Lower lobe of right lung (tissue), 2 donors: ENCODE measurements around the gene ZNF385C. TPM values are rescaled to one million over a fixed set of nuclear protein-coding genes. Genes with fewer than 3 reads are reported as not detected.

Experiments used
- ATAC-seq, 2 donors: fragments of 200-7000 bp; cut with Tn5 transposase; one replicate each; pipeline ENCODE4 v1.9.1; 2020 to 2022; ENCODE audit warnings: mild to moderate bottlenecking in 2 of 2, moderate library complexity in 2 of 2
- DNase-seq: peaks from one replicate; pipeline ENCODE4 v3.0.0-alpha.2; 2020
- H3K27ac ChIP-seq: fragments of 200-600 bp; one replicate; pipeline ENCODE4 v1.8.0; 2022
- H3K27me3 ChIP-seq: fragments of 200-600 bp; one replicate; pipeline ENCODE4 v1.8.0; 2022; ENCODE audit warnings: low read depth
- H3K36me3 ChIP-seq: fragments of 200-600 bp; one replicate; pipeline ENCODE4 v1.8.0; 2022; ENCODE audit warnings: mild to moderate bottlenecking
- H3K4me1 ChIP-seq: fragments of 200-600 bp; one replicate; pipeline ENCODE4 v1.8.0; 2022
- H3K4me3 ChIP-seq: fragments of 200-600 bp; one replicate; pipeline ENCODE4 v1.8.0; 2022; ENCODE audit warnings: mild to moderate bottlenecking
- H3K9me3 ChIP-seq: fragments of 200-600 bp; one replicate; pipeline ENCODE4 v1.8.0; 2022
- CTCF ChIP-seq: fragments of 200-600 bp; IDR thresholded peaks from one replicate; pipeline ENCODE4 v1.8.0; 2022; ENCODE audit warnings: antibody characterized with exemption, mild to moderate bottlenecking
- intact Hi-C: fragments of 100-400 bp; cut with DNase I; formaldehyde crosslinking; loops from one replicate; pipeline ENCODE4 v1.11.0; 2022
- total RNA-seq: library from RNA; stranded (reverse); fragmentation: NEBNext Ultra II Directional; extraction: Animal tissue kit (Norgen Biotek cat#: 25700); gene quantifications from one replicate; pipeline ENCODE4 v1.2.1, GENCODE V29; 2021
- donor health status: DM: no; HTN: yes; CAD: no; lungs with severe emphysema.

Gene ZNF385C
- total RNA-seq, 1 donor from 2014 or later, result 1.2 TPM

- H3K9me3 ChIP-seq, result no peaks in the 10 kb centered on the region
- ATAC-seq, result no peak
- H3K27ac ChIP-seq, result no peak overlapping the region
- peaks cover 42% of the 10 kb centered on the region for H3K4me1 ChIP-seq
- intact Hi-C loops, result loop anchor here (10.0 kb wide), 1 partner anchor 153 kb away; the partner anchor contains the start of gene CNP
- H3K27me3 ChIP-seq, result no peaks in the 10 kb centered on the region
- TF ChIP-seq CTCF, result no peak
- peaks cover 34% of the 10 kb centered on the region for H3K36me3 ChIP-seq
- no peak overlapping the region for H3K4me3 ChIP-seq
- no peak for DNase-seq
Measured at GRCh38 chr17:42117397-42118125, 19.3 kb upstream of the ZNF385C start.

GRCh38 chr17:42116705-42117396 is 18.6 kb upstream of the ZNF385C start:
- intact Hi-C loops, result loop anchor here (10.0 kb wide), 1 partner anchor 152 kb away; the partner anchor contains the start of gene CNP
- ATAC-seq, result peak; percentile 28 to 50
- Histone ChIP-seq H3K27me3 (no peaks in the 10 kb centered on the region), H3K9me3 (no peaks in the 10 kb centered on the region), H3K4me1 (peaks cover 38% of the 10 kb centered on the region), H3K36me3 (peaks cover 34% of the 10 kb centered on the region), H3K27ac (no peak overlapping the region), H3K4me3 (no peak overlapping the region)
- peak; percentile 83 for DNase-seq
- peak; percentile 88 for TF ChIP-seq CTCF

- H3K9me3 ChIP-seq, result no peaks in the 10 kb centered on the region
- TF ChIP-seq CTCF, result no peak
- H3K4me3 ChIP-seq, result no peak overlapping the region
- no peak overlapping the region for H3K27ac ChIP-seq
- ATAC-seq, result no peak
- peaks cover 31% of the 10 kb centered on the region for H3K4me1 ChIP-seq
- DNase-seq, result no peak
- H3K36me3 ChIP-seq, result peaks cover 32% of the 10 kb centered on the region
- intact Hi-C loops, result loop anchor here (10.0 kb wide), 1 partner anchor 149 kb away; the partner anchor contains the start of gene CNP
- H3K27me3 ChIP-seq, result no peaks in the 10 kb centered on the region
Measured at GRCh38 chr17:42114118-42114517, 15.8 kb upstream of the ZNF385C start.

- H3K4me1 ChIP-seq, result peaks cover 31% of the 10 kb centered on the region
- intact Hi-C loops, result loop anchor here (10.0 kb wide), 1 partner anchor 149 kb away; the partner anchor contains the start of gene CNP
- H3K4me3 ChIP-seq, result no peak overlapping the region
- no peak for DNase-seq
- no peaks in the 10 kb centered on the region for H3K27me3 ChIP-seq
- no peak for ATAC-seq
- no peak for TF ChIP-seq CTCF
- peak overlapping the region; percentile 91 for H3K27ac ChIP-seq
- H3K9me3 ChIP-seq, result no peaks in the 10 kb centered on the region
- peaks cover 32% of the 10 kb centered on the region for H3K36me3 ChIP-seq
Measured at GRCh38 chr17:42113293-42114069, 15.2 kb upstream of the ZNF385C start.

- peaks cover 39% of the 10 kb centered on the region for H3K36me3 ChIP-seq
- no peaks in the 10 kb centered on the region for H3K27me3 ChIP-seq
- ATAC-seq, result peak; percentile 88 to 93
- peak within 1 kb of the TSS; percentile 68 for H3K4me3 ChIP-seq
- TF ChIP-seq CTCF, result no peak
- H3K4me1 ChIP-seq, result peaks cover 31% of the 10 kb centered on the region
- H3K27ac ChIP-seq, result peak within 1 kb of the TSS; percentile 91
- intact Hi-C loops, result loop anchor here (10.0 kb wide), 1 partner anchor 148 kb away; the partner anchor contains the start of gene CNP
- H3K9me3 ChIP-seq, result no peaks in the 10 kb centered on the region
- DNase-seq, result peak; percentile 80
Measured at GRCh38 chr17:42112552-42113176, 14.4 kb upstream of the ZNF385C start, which contains the start of gene DHX58. TSS of gene DHX58 (minus strand) at chr17:42112714. CDS start at chr17:42111892, 822 bp downstream.
